ENCODE measurements around the gene MYO3B.
"Not testable (repeated sequence)": the region's sequence is repeated elsewhere in the genome, so short reads cannot be mapped to it uniquely, and the experiment has no call there.

MYO3B gene

DNA sequence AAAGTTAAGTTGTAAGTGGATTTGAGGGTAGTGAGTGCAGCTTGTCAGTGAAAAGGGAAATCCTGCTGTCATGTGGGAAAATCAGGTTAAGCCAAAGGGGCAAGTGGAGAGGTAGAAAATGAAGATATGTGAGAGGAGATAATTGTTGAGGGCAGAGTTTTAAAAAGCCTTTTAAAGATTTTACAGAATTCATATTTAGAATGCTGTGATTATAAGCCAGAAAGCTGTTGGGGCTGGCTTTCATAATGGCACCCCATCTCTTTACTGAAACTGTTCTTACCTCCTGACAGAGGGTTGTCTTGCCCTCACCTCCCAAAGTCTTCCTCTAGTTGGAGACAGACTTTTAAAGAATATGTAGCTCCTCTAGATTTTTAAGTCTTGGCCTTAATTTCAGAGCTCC lies 86.9 kb downstream of the MYO3B start:
- no peak for DNase-seq

DNA sequence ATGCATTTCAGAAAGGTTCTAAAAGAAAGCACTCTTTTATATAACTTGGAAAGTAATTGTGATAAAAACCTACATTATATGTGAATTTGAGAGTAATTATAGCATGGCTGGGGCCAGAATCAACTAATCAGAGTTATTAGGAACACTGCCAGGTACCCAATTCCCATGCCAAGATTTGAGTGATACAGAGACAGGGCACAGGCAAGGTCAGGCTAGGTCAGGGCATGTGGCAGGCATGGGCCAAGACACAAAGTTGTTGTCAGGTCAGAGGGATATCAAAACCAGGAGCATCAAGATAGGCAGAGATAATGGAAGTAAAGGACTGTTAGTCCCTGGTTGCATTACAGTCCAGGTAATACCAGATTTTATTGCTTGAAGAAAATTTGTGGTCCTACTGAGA lies 87.4 kb downstream of the MYO3B start:
- DNase-seq: no peak

DNA sequence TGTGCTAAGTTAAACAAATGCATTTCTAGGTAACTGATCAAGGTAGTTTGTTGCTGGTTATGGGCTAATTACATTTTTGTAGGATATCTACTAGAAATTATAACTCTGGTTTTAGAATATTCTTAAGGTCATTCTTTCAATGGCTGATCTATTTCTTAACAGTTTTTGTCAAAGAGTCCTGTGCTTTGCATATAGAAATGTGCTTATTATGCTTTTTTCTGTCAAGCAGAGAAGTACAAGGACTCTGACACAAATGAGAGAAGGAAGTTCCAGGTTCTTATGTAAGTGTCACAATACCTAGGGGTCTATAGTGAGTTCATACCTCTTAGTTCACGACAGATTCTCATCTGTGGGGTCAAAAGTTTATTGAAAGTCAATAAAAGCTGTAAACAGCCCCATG lies 88.4 kb downstream of the MYO3B start:
- no peak for DNase-seq

DNA sequence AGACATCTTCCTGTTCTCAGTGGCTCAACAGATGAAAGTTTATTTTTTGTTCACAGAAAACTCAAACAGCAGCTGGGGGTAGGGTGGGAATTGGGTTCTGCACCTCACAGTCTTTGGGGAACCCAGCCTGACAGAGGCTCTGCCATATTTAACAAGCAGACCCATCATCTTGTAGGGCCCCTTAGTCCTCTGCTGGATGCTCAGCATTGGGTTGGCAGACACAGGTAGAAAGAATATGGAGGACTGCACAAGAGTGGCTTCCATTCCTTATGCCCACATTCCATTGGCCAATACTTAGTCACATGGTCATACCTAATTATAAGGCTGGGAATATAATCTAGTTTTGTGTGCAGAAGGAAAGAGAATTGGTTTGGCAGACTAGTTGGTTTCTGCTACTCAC lies 89.1 kb downstream of the MYO3B start:
- no peak for DNase-seq

DNA sequence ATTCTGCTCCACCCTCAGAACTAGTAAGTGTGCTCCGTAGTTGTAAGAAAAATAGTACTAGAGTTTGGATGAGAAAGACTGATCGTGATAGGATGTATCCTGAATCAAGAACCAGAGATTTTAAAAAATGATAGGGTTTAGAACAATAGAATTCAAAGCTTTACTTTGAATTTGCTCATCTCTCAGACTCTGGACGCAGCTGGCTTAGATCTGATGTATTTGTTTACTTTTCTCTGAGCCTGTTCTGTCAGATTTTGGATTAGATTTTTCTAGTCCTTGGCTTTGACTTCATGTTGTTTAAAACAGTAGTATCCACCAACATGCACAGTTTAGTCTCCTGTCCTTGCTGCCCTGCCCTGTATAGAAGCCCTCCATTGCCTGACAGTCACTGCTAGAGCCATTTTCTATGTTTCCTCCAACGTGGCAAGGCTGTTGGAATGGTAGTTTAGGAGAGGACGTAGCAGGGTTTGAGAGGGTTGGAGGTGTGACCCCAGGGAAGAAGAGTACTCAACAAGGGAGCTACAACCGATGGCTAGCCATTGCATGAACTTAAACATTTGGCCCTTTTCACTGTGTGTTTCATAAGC lies 92.4 kb downstream of the MYO3B start:
- DNase-seq: no peak

DNA sequence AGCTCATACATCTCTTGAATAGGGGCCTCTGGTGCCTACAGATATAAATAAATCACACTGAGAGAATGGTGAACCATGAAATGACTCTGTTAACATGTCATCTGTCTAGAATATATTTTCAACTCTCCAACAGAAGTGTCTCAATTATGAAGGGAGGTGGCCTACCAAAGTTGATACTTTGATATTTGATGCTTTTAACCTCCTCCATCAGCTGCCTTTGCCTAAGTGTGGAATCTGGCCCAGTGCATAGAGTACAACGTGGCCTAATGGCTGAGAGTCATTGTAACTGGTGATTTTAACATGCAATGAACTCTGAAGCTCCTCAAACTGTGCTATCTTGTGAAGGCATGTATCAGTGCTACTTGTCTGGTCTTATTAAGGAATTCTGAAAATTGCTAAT lies 93.4 kb downstream of the MYO3B start:
- no peak for DNase-seq

DNA sequence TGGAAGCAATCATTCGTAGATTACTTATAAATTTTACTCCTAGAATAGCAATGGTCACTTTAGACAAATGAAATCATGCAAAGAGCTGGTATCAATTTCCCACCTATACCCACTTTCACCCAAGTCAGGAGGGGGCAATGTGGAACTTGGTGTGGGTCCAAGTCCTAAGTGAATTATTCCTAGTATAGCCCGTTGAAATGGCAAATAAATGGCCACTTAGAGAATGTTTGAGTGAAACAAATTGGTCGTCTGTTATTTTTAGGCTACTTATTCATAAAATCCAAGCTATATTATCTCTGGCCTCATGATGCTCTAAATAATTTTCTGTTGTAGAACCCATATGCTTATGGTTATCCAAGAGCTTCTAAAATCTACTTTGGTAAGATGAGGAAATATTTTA lies 98.1 kb downstream of the MYO3B start:
- no peak for DNase-seq

DNA sequence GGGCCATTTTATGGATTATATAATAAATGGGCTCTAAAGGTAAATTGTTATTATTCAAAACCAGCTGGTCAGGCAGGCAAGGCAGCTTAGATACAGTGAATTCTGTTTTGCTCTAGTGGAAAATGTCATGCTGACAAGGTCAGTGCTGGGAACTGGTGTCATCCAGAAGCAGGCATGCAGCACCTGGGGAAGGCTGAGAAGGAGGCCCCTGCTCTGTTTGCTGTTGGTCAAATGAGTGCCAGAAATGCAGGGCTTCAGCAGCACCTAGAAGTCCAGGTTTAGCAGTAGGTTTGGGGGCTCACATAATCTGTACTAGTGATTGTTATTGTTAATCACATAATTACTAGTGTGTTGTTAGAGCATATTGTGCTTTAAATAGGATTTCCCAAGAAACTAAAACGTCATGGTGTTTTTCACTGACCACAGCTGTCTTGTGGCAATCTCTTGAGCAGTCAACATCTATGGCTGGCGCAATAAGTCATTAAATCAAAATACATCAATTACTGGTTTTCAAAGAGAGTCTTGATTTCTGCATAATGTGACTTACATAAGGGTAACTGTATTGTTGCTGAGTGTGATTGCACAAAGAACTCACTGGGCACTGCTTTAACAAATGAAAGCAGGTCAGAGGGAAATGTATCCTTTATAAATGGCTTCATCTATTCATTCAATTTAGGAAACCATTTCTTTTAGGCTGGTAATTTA lies 99.1 kb downstream of the MYO3B start:
- DNase-seq: no peak

DNA sequence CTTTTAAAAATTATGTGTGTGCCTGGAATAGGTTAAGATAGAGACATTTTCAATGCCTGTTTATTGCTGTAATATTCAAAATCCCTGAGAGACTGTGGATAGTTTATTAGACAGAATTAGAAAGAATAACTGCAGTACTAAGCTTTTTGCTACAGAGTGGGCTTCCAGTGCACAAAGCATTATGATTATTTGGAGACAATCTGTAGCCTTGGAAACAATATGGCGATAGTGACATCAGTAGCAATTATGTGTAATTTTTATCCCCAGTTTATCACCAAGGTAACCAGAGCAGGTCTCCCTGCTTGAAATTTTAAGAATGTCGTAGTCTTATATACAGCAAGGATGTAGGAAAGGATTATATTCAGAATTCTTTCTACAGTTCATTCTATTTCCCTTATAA lies 100.0 kb downstream of the MYO3B start:
- DNase-seq: no peak

DNA sequence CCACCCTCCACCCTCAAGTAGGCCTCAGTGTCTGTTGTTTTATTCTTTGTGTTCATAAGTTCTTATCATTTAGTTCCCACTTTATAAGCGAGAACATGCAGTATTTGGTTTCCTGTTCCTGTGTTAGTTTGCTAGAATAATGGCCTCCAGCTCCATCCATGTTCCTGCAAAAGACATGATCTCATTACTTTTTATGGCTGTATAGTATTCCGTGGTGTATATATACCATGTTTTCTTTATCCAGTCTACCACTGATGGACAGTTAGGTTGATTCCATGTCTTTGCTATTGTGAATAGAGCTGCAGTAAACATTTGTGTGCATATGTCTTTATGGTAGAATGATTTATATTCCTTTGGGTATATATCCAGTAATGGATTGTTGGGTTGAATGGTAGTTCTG lies 101.7 kb downstream of the MYO3B start:
- DNase-seq: not testable (repeated sequence)

DNA sequence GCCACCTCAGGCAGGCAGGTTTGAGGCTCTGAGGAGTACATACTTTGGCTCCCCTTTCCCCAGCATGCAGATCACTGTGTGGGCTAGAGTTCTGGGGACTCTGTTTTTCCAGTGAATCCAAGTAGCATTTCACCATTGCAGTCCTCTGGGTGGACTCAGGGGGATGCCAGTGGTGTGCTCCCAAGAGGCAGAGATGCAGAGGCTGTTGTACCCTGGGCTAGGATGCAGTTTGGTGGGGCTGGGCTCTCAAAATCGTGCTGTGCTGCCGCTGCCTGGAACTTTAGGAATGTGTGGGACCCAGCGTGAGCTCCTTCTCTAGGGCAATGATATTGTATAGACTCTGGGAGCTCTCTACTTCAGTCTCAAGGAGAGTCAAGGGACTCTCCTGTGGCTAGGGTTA lies 104.9 kb downstream of the MYO3B start:
- DNase-seq: no peak

DNA sequence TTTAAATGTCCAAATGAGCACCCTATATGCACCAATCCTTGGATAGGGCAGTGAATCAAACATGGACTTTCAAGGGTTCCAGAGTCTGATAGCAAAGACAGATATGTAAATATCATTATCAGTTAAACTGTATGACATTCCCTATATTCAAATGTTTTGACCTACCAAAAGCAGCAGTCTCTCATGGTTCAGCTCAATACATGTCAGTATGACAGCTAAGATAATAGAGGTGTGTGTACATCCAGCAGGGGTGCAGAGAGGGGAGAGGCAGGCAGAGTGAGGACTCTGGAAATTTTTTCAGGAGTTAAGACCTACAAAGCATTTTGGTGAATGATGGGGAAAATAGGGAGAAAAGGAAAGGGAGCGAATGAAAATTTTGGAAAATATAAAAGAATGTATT lies 106.3 kb downstream of the MYO3B start:
- no peak for DNase-seq

DNA sequence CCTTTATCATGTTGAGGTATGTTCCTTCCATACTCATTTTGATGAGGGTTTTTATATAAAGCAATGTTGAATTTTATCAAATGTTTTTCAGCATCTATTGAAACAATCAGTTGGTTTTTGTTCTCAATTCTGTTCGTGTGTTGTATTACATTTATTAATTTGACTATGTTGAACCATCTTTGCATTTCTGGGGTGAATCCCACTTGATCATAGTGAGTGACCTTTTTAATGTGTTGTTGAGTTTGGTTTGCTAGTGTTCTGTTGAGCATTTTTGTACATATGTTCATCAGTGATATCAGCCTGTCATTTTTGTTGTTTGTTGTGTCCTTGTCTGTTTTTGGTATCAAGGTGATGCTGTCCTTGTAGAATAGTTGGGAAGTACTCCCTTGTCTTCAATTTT lies 110.9 kb downstream of the MYO3B start:
- DNase-seq: no peak

DNA sequence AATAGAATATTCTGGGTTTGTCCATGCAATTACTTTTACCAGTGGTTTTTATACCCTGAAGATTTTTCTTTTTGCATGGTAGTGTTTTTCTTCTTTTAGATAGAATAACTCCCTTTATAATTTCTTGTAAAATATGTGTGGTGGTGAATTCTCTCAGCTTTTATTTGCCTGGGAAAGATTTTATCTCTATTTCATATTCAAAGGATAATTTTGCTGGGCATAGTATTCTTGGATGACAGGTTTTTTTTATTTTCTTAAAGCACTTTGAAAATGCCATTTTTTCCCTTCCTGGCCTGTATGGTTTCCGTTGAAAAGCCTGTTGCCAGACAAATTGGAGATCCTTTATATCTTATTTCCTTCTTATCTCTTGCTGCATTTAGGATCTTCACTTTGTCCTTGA lies 113.5 kb downstream of the MYO3B start:
- DNase-seq: no peak

DNA sequence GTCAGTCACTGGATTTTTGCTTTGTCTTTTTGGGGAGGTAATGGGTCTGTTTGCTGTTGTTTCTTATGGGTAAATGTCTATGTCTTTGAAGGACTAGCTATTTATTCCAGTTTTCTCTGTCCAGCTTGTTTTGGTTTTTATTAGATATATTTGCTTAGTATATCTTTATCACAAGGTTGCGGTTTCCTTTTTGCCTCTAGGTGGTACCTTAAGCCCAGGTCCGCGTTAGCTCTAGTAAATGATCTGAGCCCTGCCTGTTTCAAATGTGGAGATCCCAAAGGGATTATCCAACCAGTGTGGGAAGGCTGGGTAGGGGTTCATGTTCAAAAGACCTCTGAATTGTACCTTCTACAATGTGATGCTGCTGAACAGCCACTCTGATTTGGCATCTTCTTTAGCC lies 114.5 kb downstream of the MYO3B start:
- no peak for DNase-seq

DNA sequence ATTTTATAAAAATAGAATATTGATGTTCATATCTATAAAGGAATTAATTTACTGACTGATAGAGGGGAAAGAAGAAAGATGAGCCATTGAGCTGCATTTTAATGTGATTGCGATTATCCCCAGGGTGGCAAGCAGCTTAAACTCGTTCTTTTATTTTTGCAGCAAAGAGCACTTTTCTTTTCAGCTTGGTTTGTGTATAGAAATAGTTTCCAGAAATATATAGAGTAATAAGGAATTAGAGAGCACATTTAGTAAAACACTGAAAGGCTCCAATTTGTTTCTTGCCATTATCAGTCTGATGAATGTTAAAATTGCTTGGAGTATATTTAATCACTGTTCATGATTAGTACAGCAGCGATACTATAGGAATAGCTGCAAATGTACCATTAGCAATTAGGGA lies 119.5 kb downstream of the MYO3B start:
- DNase-seq: no peak

DNA sequence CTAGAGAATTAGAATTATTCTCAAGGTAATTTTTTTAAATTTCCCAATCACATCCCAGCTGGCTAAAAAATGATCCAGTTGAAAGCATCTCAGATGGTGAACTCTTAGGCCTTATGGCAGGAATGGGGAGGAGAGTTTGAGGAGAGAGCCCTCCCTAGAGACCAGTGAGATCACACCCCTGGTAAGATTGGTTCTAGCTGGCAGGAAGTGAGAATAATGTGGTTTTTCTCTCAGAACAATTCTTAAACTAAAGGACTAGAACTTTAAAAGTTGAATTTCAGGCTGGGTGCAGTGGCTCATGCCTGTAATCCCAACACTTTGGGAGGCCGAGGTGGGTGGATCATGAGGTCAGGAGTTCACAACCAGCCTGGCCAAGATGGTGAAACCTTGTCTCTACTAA lies 120.2 kb downstream of the MYO3B start:
- DNase-seq: no peak

DNA sequence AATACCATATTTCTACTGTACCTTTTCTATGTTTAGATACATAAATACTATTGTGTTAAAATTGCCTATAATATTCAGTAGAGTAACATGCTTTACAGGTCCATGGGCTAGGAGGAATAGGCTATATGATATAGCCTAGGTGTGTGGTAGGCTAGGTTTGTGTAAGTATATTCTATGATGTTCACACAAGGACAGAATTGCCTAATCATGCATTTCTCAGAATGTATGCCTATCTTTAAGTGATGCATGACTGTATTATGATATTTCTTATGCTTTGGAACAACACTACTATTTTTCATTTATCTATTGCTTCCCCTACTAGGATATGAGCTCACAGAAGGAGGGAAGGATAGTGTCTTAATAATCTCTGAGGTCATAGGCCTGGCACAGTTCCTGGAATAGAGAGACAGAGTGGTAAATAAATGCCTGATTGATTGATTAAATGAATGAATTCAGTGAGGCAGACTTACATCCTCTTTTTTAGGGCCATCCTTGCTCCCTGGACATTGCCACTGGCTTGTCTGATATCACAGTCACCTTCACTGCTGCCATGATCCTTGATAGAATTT lies 121.0 kb downstream of the MYO3B start:
- DNase-seq: no peak

DNA sequence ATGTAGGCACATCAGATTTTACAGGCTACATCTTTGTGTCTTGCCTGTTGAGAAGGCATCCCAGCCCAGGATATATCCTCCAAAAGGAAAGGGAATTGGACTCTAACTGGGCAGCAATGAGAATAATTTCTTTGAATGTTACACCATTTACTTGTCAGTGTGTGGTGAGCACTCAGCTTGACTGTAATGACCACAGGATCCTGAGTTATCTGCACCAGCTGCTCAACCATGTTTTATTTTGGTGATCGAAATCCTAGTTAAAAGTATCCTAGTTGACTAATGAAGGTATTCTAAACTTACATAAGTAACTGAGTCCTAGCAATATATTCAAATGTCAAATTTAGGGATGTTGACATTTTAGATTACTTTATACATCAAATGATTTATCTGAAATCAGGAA lies 123.0 kb downstream of the MYO3B start:
- no peak for DNase-seq

DNA sequence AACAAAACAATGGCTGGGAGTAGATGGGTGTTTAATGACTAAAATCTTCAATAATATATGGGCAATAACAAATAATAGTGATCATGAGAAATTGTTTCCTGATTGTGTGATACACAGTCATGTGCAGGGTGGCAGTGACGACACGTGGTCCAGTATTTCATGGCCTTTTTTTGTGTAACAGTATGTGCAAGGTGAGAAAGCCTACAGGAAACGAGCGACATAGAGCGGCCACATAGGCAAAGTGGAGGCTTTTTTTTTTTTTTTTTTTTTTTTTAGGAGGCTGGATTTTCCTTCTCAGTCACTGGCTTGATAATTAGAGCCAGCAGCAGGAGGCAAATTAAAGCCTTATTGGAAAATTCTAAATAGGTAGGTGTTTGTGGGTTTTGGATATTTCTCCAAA lies 123.7 kb downstream of the MYO3B start:
- DNase-seq: no peak

DNA sequence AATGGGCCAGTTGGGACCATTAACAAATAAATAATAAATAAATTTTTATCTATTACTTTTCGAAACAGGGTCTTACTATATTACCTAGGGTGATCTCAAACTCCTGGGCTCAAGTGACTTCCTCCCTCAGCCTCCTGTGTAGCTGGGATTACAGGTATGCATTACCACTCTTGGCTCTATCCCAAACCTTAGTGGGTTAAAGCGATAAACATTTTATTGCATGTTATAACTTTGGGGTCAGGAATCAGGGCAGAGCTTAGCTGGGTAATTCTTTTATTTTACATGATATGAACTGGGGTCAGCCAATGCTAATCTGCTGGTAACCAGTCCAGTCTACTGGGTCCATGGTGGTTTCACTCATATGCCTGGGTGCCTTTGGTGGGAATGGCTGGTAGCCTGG lies 127.8 kb downstream of the MYO3B start:
- no peak for DNase-seq

DNA sequence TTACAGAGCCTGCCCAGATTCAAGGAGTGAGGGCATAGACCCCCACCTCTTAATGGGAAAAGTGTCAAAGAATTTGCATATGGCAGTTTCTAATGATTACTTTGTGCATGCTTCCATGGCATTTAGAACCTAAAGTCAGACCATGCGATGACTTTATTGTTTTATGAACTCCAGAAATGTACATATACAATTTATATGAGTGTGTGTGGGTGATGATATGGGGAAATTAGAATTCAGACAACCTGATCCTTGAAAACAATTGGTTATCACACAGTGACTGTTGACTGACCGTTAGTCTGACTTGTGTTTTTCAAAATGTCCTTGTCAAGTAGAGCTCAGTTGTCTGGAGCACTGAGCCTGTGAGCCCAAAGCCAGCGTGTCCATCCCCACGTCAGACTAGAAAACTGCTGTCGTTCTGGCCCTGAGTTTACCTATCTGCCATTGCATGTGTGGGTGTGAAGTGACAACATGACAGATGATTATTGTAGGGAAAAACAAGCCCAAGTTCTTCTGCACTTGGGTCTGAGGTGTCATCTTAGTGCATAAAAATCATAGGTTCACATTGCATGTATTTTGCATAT lies 128.4 kb downstream of the MYO3B start:
- DNase-seq: no peak

DNA sequence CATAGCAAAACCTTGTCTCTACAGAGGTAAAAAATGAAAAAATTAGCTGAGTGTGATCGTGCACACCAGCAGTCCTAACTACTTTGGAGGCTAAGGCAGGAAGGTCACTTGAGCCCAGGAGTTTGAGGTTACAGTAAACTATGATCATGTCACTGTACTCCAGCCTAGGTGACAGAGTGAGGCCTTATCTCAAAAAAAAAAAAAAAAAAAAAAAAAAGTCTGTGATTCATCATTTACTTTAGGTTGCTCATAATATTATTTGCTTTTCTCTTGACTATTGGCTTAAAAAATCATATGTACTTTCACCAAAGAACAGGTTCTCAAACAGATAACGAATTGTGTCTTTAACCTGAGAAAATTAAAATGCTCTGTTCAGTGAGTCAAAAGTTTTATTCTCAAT lies 129.1 kb downstream of the MYO3B start:
- DNase-seq: no peak

DNA sequence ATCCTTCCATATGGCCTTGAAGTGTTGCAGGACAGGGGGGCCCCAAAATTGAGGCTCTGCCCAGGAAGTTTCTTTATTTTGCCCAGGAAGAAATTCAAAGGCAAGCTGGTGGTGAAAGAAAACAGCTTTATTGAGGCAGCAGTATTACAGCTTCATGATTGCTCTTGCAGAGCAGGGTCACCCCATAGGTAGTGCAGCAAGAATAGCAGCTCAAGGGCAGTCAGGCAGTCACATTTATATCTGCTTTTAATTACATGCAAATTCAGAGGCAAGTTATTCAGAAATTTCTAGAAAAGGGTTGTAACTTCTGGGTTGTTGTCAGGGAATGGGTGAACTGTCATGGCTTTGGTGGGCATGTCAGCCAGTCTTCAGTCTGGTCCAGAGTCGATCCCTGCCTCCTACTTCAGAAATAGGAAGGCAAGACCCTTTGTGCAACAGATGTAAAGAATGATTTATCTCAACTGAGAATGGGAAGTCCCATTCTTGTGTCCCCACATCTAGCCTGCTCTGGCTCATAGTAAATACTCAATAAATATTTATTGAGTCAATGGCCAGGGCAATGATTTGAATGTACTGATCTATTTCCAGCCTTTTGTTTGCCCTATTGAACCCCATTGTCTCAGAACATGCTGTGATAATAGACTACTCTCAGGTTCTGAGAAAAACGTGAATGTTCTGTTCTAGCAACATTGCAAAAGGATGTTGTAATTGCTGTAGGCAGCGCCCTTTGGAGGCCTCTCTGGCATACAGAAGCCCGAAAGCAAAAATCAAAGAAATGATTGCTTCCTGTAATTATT lies 129.8 kb downstream of the MYO3B start:
- DNase-seq: no peak
